PFSK-1 (cell line): ENCODE measurements around the gene PTPRN2.

Source experiments
- FOXP2 ChIP-seq: optimal IDR thresholded peaks from 2 replicates; pipeline ENCODE3; 2011; ENCODE audit warnings: borderline replicate concordance, control low read depth, inconsistent platforms; ENCODE audit not compliant: insufficient read depth; ENCODE audit errors: extremely low read length, extremely low read depth
- POLR2AphosphoS5 ChIP-seq: IDR thresholded peaks from 2 replicates; pipeline ENCODE4 v1.6.1; 2012; ENCODE audit warnings: low read depth, mild to moderate bottlenecking, control low read depth, low read length, moderate library complexity
- REST ChIP-seq, 2 experiments: IDR thresholded peaks; 2 replicates each; pipeline versions ENCODE4 v1.6.1 to v1.8.0; 2011 to 2012; ENCODE audit warnings: low read depth in 2 of 2, low read length in 2 of 2, control low read depth in 1 of 2, inconsistent platforms in 1 of 2, mild to moderate bottlenecking in 1 of 2, moderate library complexity in 1 of 2; ENCODE audit not compliant: insufficient read depth in 1 of 2
- SIN3A ChIP-seq: IDR thresholded peaks from 2 replicates; pipeline ENCODE4 v1.6.1; 2012; ENCODE audit warnings: mild to moderate bottlenecking, low read length, moderate library complexity, borderline replicate concordance; ENCODE audit not compliant: insufficient read depth
- TAF1 ChIP-seq: IDR thresholded peaks from 2 replicates; pipeline ENCODE4 v1.6.1; 2012; ENCODE audit warnings: low read length, control low read depth, borderline replicate concordance; ENCODE audit not compliant: insufficient read depth

Gene PTPRN2

GRCh38 chr7:157603716-157604115 is 983.9 kb downstream of the PTPRN2 start:
- TF ChIP-seq FOXP2 (no peak), SIN3A (no peak)

- TF ChIP-seq SIN3A (no peak), FOXP2 (no peak), TAF1 (no peak), POLR2AphosphoS5 (no peak), REST (IDR thresholded peaks at IDR 0.05; ENCODE audit: insufficient read depth in 1 of 2, low read depth in 2 of 2, low read length in 2 of 2) (no peak)
Observed at GRCh38 chr7:157603005-157603404, 984.6 kb downstream of the PTPRN2 start.

DNA sequence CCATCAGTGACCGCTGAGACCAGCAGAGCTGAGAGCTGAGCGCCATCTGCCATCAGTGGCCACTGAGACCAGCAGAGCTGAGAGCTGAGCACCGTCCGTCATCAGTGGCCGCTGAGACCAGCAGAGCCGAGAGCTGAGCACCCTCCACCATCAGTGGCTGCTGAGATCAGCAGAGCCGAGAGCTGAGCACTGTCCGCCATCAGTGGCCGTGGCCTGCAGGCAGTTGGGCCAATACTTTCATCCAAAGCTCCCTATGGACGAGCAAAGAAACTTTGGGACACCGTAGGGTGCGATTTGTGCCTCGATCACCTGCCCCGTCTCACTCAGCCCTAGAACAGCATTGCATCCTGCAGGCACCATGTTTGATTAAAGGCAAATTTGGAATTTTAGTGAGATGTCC is 985.0 kb downstream of the PTPRN2 start:
- TF ChIP-seq FOXP2 = no peak
- TF ChIP-seq REST (IDR thresholded peaks at IDR 0.05; ENCODE audit: insufficient read depth in 1 of 2, low read depth in 2 of 2, low read length in 2 of 2) = no peak
- no peak for TF ChIP-seq SIN3A
- no peak for TF ChIP-seq POLR2AphosphoS5
- no peak for TF ChIP-seq TAF1

- TF ChIP-seq FOXP2 = no peak
- no peak for TF ChIP-seq SIN3A
- TF ChIP-seq POLR2AphosphoS5 = no peak
- no peak for TF ChIP-seq REST (IDR thresholded peaks at IDR 0.05; ENCODE audit: insufficient read depth in 1 of 2, low read depth in 2 of 2, low read length in 2 of 2)
- no peak for TF ChIP-seq TAF1
Observed at GRCh38 chr7:157602156-157602555, 985.5 kb downstream of the PTPRN2 start.

- no peak for TF ChIP-seq SIN3A
- TF ChIP-seq TAF1 = no peak
- TF ChIP-seq REST (IDR thresholded peaks at IDR 0.05; ENCODE audit: insufficient read depth in 1 of 2, low read depth in 2 of 2, low read length in 2 of 2) = no peak
- TF ChIP-seq FOXP2 = no peak
- TF ChIP-seq POLR2AphosphoS5 = no peak
Observed at GRCh38 chr7:157601530-157601929, 986.1 kb downstream of the PTPRN2 start.
